Mononuclear cell (primary cell): ENCODE results near the gene IGSF21. TPM values are rescaled to one million over a fixed set of nuclear protein-coding genes. Genes with fewer than 3 reads are reported as not detected.

Experiments used
- H3K27me3 ChIP-seq: 2 replicates; pipeline ENCODE4 v1.6.0; 2011; ENCODE audit warnings: low read length, control low read depth; ENCODE audit not compliant: insufficient read depth
- H3K4me1 ChIP-seq: 2 replicates; pipeline ENCODE4 v1.5.1; 2011; ENCODE audit warnings: mild to moderate bottlenecking, low read length, control low read depth; ENCODE audit not compliant: insufficient read depth
- H3K4me3 ChIP-seq: 2 replicates; pipeline ENCODE4 v1.5.1; 2011; ENCODE audit warnings: mild to moderate bottlenecking, low read length, moderate library complexity
- H3K9me3 ChIP-seq: 2 replicates; pipeline ENCODE4 v1.5.1; 2011; ENCODE audit warnings: low read depth, mild to moderate bottlenecking, control low read depth, low read length
- total RNA-seq: library from RNA; depleted of rRNA; stranded (reverse); fragments of >200 nt; gene quantifications from one replicate; pipeline ENCODE4 v1.2.3, GENCODE V29; 2012

Gene IGSF21
- total RNA-seq, 1 donor, result not detected

DNA sequence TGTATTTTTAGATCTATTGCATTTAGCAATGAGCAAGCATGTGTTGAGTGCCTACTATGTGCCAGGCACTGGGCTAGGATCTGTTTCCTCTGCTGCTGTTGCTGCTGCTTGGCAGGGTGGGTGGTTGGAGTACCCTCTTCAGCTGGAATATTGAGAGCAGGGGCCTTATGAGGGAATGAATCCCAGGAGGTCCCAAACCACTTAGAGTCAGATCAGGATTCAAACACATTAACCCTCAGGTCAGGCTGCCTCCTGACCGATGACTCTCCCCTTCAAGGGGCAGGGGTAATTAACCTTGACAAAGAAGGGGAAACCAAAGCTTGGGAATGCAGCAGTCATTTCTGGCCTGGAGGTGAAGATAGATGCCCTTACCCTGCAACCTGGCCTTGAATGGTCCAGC, 138.0 kb downstream of the IGSF21 start:
- no peaks in the 10 kb centered on the region for H3K4me1 ChIP-seq
- no peaks in the 10 kb centered on the region for H3K27me3 ChIP-seq
- no peak overlapping the region for H3K4me3 ChIP-seq
- H3K9me3 ChIP-seq, result no peaks in the 10 kb centered on the region

DNA sequence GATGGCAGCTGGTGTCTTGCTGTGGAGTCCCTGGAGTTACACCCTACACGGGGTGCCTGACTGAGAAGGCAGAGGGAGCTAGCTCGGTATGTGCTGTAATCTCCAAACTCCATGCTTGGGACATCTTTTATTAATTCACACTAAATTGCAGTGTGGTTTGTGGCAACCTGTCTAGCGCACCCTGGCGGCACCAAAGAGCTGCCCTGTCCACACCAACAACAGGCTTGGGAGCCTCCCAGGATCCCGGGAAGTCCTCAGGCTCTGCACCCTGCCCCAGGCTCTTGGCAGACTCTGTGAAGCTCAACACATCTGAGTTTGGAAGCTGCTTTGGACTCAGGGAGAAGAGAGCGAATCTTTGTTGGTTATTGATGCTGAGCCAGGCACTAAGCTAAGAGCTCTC, 138.9 kb downstream of the IGSF21 start:
- Histone ChIP-seq H3K4me1 (no peaks in the 10 kb centered on the region), H3K27me3 (no peaks in the 10 kb centered on the region), H3K4me3 (no peak overlapping the region), H3K9me3 (no peaks in the 10 kb centered on the region)

GRCh38 chr1:18247151-18247550, 139.6 kb downstream of the IGSF21 start:
- Histone ChIP-seq H3K27me3 (no peaks in the 10 kb centered on the region), H3K9me3 (no peaks in the 10 kb centered on the region), H3K4me1 (no peaks in the 10 kb centered on the region), H3K4me3 (no peak overlapping the region)

- no peaks in the 10 kb centered on the region for H3K9me3 ChIP-seq
- no peak overlapping the region for H3K4me3 ChIP-seq
- H3K4me1 ChIP-seq, result no peaks in the 10 kb centered on the region
- H3K27me3 ChIP-seq, result no peaks in the 10 kb centered on the region
These were observed 142.0 kb downstream of the IGSF21 start for GRCh38 chr1:18249631-18250030.

DNA sequence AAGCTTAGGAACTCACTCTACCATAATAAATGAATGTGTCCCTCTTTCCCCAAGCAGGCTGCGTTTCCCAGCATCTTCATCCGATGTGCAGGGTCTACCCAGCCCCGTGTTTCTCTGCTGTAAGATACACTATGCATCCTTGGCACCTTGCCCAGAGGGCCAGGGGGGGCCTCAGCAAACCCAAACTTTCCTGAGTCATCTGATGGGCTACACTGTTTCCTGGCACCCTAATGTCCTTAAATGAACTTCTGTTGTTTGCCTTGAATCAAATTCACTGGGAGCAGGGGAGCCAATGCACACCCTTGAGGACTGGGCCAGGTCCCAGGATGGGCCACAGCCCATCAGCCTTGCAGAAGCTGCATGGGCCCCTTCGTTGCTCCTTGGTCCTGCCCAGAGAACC, 145.5 kb downstream of the IGSF21 start:
- H3K9me3 ChIP-seq, result no peaks in the 10 kb centered on the region
- H3K4me1 ChIP-seq, result no peaks in the 10 kb centered on the region
- H3K4me3 ChIP-seq, result no peak overlapping the region
- H3K27me3 ChIP-seq, result no peaks in the 10 kb centered on the region

DNA sequence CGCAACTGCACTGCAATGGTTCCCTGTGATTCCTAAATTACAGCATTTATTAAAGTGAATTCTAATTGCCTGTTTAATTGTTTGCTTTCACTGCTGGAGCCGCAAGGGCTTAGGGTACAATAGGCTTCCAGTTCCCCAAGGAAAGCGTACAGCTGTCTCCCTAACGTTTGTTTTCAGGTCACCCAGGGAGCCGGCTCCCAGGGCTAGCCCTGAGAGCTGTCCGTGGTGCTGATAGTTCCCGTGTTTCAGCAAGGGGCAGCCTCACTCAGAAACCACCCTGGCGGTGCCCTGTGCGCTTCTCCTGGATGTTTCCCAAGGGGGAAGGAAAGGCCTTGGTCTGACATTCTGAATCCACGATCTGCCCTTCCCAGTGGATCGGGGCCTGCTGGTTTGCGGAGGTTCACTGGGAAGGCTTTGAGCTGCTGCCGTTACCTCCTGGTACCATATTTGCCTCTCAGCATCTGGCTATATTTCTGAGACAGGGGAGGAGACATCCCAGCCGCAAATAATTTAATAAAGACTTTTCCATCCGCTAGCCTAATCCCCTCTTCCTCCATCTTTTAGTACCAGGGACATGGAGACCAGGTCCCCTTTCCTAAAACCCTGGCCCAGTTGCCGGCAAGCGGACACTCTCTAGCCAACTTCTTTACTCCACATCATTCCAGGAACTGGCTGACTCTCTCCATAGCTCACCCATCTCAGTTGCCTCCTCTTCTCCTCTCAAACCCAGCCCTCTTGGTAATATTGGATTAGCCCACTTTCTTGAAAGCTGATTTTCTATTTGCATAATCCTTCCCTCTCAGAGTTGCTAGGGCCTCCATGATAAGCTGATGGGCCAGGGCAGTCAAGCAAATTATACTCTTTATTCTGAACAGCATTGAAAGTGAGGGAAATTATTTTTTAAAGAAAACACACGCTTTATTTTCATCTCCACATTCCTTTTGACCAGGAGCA, 149.0 kb downstream of the IGSF21 start:
- Histone ChIP-seq H3K4me3 (no peak overlapping the region), H3K9me3 (no peaks in the 10 kb centered on the region), H3K27me3 (no peaks in the 10 kb centered on the region), H3K4me1 (no peaks in the 10 kb centered on the region)

DNA sequence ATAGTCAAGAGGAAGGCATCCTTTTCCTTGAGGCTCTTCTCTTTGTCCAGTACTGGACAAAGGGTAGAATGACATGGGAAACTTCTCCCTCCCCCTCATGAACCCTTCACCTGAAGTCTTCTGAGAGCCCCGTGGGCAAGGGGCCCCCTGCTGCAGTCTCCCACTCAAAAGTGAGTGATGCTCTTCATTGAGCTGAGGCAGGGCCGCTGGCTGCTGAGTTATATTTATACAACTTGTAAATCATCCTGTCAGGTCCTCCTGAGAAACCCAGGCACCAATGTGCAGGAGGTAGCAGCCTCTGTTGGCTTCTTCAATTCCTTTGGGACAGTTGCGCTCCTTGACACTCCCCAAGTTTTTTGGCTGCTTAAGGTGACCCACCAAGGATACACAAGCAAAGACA, 150.2 kb downstream of the IGSF21 start:
- Histone ChIP-seq H3K4me3 (no peak overlapping the region), H3K9me3 (no peaks in the 10 kb centered on the region), H3K4me1 (no peaks in the 10 kb centered on the region), H3K27me3 (no peaks in the 10 kb centered on the region)

DNA sequence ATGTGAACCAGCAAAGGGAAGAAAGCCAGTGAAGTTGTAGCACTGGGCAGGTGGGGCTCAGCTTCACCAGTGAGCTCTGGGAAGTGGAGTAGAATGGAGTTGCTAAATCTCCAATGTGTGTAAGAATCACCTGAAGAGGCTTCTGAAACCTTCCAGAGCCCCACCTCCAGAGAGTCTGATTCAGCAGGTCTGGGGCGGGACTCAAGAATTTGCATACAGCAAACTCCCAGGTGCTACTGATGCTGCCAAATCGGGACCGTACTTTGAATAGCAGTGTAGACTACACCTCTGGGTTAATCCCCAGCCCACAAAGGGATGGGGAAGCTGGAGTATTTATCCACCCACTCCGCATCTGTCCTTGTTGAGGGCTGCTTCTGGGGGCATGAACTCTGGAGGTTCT, 154.3 kb downstream of the IGSF21 start:
- H3K4me3 ChIP-seq, result no peak overlapping the region
- no peaks in the 10 kb centered on the region for H3K9me3 ChIP-seq
- H3K4me1 ChIP-seq, result no peaks in the 10 kb centered on the region
- no peaks in the 10 kb centered on the region for H3K27me3 ChIP-seq

GRCh38 chr1:18262726-18263125, 155.1 kb downstream of the IGSF21 start:
- H3K9me3 ChIP-seq, result no peaks in the 10 kb centered on the region
- H3K4me1 ChIP-seq, result no peaks in the 10 kb centered on the region
- H3K27me3 ChIP-seq, result no peaks in the 10 kb centered on the region
- no peak overlapping the region for H3K4me3 ChIP-seq

GRCh38 chr1:18263547-18264120, 156.0 kb downstream of the IGSF21 start:
- H3K4me1 ChIP-seq, result no peaks in the 10 kb centered on the region
- H3K4me3 ChIP-seq, result no peak overlapping the region
- no peaks in the 10 kb centered on the region for H3K9me3 ChIP-seq
- H3K27me3 ChIP-seq, result no peaks in the 10 kb centered on the region

- Histone ChIP-seq H3K9me3 (no peaks in the 10 kb centered on the region), H3K27me3 (no peaks in the 10 kb centered on the region), H3K4me3 (no peak overlapping the region), H3K4me1 (no peaks in the 10 kb centered on the region)
These were observed 156.9 kb downstream of the IGSF21 start for GRCh38 chr1:18264450-18265039.

GRCh38 chr1:18265641-18266040, 158.0 kb downstream of the IGSF21 start:
- H3K4me3 ChIP-seq, result no peak overlapping the region

DNA sequence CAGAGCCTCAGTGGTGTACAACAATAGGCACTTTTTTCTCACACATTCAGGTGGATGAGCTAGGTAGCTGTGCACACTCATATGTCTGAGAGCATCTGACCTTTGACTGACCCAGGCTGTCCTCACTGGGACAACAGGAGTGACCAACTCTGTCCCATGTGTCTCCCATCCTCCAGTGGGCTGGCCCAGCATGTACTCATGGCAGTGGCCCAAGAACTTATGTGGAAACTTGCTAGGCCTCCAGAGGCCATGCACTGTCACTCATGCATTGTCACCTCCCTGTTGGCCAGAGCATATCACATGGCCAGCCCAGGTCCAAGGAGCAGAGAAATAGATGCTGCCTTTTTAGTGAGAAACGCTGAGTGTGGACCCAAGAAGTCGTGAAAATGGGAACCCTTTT, 158.8 kb downstream of the IGSF21 start:
- Histone ChIP-seq H3K4me1 (no peaks in the 10 kb centered on the region), H3K9me3 (no peaks in the 10 kb centered on the region), H3K27me3 (no peaks in the 10 kb centered on the region), H3K4me3 (no peak overlapping the region)

More at GRCh38 chr1:18265641-18266040, 158.0 kb downstream of the IGSF21 start:
- Histone ChIP-seq H3K9me3 (no peaks in the 10 kb centered on the region), H3K4me1 (no peaks in the 10 kb centered on the region), H3K27me3 (no peaks in the 10 kb centered on the region)

DNA sequence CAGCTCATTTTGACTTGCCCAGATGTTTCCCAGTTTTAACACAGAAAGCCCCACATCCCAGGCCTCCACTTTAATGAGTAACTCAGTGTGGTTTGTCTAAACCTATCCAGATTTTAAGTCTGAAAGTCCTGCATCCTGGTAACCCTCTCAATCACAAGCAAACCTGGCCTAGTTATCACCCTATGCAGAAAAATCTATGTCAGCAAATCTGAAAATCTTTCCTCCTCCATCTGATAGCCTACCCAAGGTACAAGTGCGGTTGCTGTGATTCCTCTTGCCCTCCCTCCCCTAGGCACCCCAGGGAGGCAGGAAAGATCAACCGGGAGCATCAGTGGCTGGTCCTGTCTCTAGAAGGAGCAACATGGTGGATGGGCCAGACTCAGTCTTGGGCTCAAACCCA, 163.7 kb downstream of the IGSF21 start:
- Histone ChIP-seq H3K4me3 (no peak overlapping the region), H3K9me3 (no peaks in the 10 kb centered on the region)

DNA sequence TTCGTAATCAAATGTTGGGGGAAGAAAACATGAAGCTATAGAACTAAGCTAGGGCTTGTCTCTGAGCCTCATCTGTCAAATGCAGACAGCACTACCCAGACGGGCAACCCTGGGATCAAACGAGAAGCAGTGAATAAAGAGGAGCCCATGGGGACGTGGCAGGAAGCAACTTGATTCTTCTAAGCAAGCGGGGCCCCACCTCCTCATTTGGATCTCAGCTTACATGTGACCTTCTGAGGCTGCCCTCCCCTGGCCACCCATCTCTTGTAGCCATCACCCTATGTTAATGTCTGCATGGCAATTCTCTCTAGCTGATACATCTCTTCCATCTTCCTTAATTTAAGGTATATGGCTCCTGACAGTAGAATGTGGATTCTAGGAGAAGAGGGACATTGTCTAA, 171.3 kb downstream of the IGSF21 start:
- Histone ChIP-seq H3K4me1 (no peaks in the 10 kb centered on the region), H3K4me3 (no peak overlapping the region), H3K27me3 (no peaks in the 10 kb centered on the region), H3K9me3 (no peaks in the 10 kb centered on the region)

More for the DNA sequence above, 163.7 kb downstream of the IGSF21 start:
- Histone ChIP-seq H3K4me1 (no peaks in the 10 kb centered on the region), H3K27me3 (no peaks in the 10 kb centered on the region)
